Stomach (tissue), 9 donors: ENCODE data around the gene GP2. TPM values are rescaled to one million over a fixed set of nuclear protein-coding genes. Genes with fewer than 3 reads are reported as not detected.

Experiments used
- DNase-seq, 2 donors: peaks; one replicate each; pipeline versions ENCODE4 v3.0.0 to v3.0.0-alpha.2; 2013 to 2019
- H3K27ac ChIP-seq, 5 donors: fragments of 200-600 bp in 4 of 5; sonication (generic) in 4 of 5; one replicate each; pipeline ENCODE4 v1.5.1; 2013 to 2019; ENCODE audit warnings: mild to moderate bottlenecking in 1 of 5, moderate library complexity in 1 of 5
- H3K27me3 ChIP-seq, 3 donors: fragments of 200-600 bp; sonication (generic); one replicate each; pipeline ENCODE4 v1.5.1; 2017 to 2019; ENCODE audit warnings: mixed run types in 1 of 3
- H3K36me3 ChIP-seq, 4 donors: fragments of 200-600 bp; sonication (generic); 1 replicate in 3 of 4; 2 replicates in 1 of 4; pipeline ENCODE4 v1.5.1; 2016 to 2019
- H3K4me1 ChIP-seq, 4 donors: fragments of 200-600 bp; sonication (generic); one replicate each; pipeline ENCODE4 v1.5.1; 2016 to 2019
- H3K4me3 ChIP-seq, 4 donors: fragments of 200-600 bp; sonication (generic) in 3 of 4; one replicate each; pipeline ENCODE4 v1.5.1; 2016 to 2019; ENCODE audit warnings: mild to moderate bottlenecking in 1 of 4
- H3K9me3 ChIP-seq, 4 donors: fragments of 200-600 bp; sonication (generic); one replicate each; pipeline ENCODE4 v1.5.1; 2016 to 2019
- EP300 ChIP-seq: sonication (generic); formaldehyde crosslinking; IDR thresholded peaks from one replicate; pipeline ENCODE4 v1.6.1; 2017; ENCODE audit warnings: antibody characterized with exemption
- POLR2A ChIP-seq, 4 donors: fragments of 450-650 bp; IDR thresholded peaks; one replicate each; pipeline ENCODE4 v1.6.1; 2016; ENCODE audit warnings: antibody characterized with exemption in 4 of 4, control low read depth in 2 of 4, mild to moderate bottlenecking in 1 of 4, moderate library complexity in 1 of 4
- POLR2AphosphoS5 ChIP-seq, 3 donors: sonication (generic); formaldehyde crosslinking; IDR thresholded peaks; one replicate each; pipeline ENCODE4 v1.6.1; 2016; ENCODE audit warnings: antibody characterized with exemption in 3 of 3
- WGBS, 5 donors: extraction: QIAGEN DNeasy Blood & Tissue Kit in 3 of 5; methylation state at CpG; one replicate each; pipeline versions ENCODE4 v1.1.5 to v1.1.7; 2013 to 2018; 5-methylcytosine and 5-hydroxymethylcytosine counted together
- intact Hi-C: fragments of 100-400 bp; cut with DNase I; formaldehyde crosslinking; loops from one replicate; pipeline ENCODE4 v1.15.1; 2023; ENCODE audit warnings: low total_unique reads
- polyA plus RNA-seq, 3 donors: library from polyadenylated mRNA; stranded (reverse); fragments of 200-250 nt; gene quantifications; one replicate each; pipeline ENCODE4 v1.2.3, GENCODE V29; 2013
- total RNA-seq, 5 donors: library from RNA; depleted of rRNA; stranded (reverse); fragments of >200 nt; gene quantifications; one replicate each; pipeline versions ENCODE4 v1.1.0 to v1.2.3, GENCODE V29; 2014 to 2016
- TF ChIP-seq, protein P1 (sequence below), 7 experiments: fragments of 450-650 bp in 4 of 7; fragments of 200-600 bp in 3 of 7; sonication (generic) in 3 of 7; IDR thresholded peaks; one replicate each; pipeline ENCODE4 v1.5.1; 2016 to 2019; ENCODE audit warnings: antibody characterized with exemption in 7 of 7, control low read depth in 2 of 7, mild to moderate bottlenecking in 1 of 7
- donor health status: healthy with polysubstance abuse.
- donor health status: Bipolar disorder and iron deficiency.
- donor health status: healthy.

GP2 gene
- total and polyA plus RNA-seq, 8 donors: 0.55 to 53.3 (median 14.4) TPM

DNA sequence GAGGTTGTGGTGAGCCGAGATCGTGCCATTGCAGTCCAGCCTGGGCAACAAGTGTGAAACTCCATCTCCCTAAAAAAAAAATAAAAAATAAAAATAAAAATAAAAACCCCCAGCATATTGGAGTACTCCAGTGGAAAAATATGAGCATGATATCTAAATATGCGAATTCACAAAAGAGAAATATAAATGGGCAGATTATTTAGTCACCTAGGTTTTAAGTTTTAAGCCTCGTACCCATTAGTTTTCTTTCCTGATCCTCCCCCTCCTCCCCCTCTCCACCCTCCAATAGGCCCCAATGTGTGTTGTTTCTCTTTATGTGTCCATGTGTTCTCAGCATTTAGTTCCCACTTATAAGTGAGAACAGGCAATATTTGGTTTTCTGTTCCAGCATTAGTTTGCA is 62.3 kb downstream of the GP2 start:
- Histone ChIP-seq H3K27me3 (peaks cover 0 to 26% (median 0%) of the 10 kb centered on the region in 3 donors), H3K27ac (no peak overlapping the region), H3K4me3 (no peak overlapping the region), H3K36me3 (no peaks in the 10 kb centered on the region), H3K9me3 (no peaks in the 10 kb centered on the region), H3K4me1 (no peaks in the 10 kb centered on the region)
- intact Hi-C loops: no loop called here
- no peak for TF ChIP-seq EP300
- TF ChIP-seq, protein P1, sequence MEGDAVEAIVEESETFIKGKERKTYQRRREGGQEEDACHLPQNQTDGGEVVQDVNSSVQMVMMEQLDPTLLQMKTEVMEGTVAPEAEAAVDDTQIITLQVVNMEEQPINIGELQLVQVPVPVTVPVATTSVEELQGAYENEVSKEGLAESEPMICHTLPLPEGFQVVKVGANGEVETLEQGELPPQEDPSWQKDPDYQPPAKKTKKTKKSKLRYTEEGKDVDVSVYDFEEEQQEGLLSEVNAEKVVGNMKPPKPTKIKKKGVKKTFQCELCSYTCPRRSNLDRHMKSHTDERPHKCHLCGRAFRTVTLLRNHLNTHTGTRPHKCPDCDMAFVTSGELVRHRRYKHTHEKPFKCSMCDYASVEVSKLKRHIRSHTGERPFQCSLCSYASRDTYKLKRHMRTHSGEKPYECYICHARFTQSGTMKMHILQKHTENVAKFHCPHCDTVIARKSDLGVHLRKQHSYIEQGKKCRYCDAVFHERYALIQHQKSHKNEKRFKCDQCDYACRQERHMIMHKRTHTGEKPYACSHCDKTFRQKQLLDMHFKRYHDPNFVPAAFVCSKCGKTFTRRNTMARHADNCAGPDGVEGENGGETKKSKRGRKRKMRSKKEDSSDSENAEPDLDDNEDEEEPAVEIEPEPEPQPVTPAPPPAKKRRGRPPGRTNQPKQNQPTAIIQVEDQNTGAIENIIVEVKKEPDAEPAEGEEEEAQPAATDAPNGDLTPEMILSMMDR (IDR thresholded peaks at IDR 0.05): no peak
- no peak for TF ChIP-seq POLR2A (IDR thresholded peaks at IDR 0.05)
- TF ChIP-seq POLR2AphosphoS5 (IDR thresholded peaks at IDR 0.05): no peak
- DNase-seq: no peak
- 86 to 91% (median 91%) methylated on average over 4 of the region's 4 CpGs for WGBS, 5 donors

DNA sequence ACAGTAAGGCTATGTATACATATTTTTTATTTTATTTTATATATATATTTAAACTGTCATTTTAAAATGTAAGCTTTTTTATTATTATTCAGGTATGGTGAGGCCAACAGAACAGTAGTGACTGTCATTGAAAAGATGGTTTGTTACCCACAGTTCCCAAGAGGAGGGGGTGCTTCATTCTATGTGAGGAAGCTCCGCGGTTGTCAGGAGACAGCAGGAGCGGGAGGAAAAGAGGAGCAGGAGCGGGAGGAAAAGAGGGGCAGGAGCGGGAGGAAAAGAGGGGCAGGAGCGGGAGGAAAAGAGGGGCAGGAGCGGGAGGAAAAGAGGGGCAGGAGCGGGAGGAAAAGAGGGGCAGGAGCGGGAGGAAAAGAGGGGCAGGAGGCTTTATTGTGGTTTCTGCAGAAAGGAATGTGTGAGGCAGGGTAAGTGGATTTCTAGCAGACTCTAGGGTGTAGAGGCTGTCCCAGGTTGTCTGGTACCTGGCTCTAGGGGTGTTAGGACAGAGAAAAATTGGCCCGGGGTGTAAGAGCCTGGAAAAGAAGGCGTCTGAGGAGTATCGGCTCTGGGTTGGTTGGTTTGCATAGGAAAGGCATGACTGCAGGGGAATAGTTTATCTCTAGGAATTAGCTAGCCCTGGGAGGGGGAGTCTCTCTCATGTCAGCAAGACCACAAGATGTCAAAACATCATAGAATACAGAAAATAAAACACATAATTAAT is 64.0 kb downstream of the GP2 start:
- TF ChIP-seq POLR2AphosphoS5 (IDR thresholded peaks at IDR 0.05) (no peak), EP300 (no peak), POLR2A (IDR thresholded peaks at IDR 0.05) (no peak)
- TF ChIP-seq, protein P1 (IDR thresholded peaks at IDR 0.05): no peak
- Histone ChIP-seq H3K9me3 (peaks cover 0 to 5% (median 0%) of the 10 kb centered on the region in 4 donors), H3K4me3 (no peak overlapping the region), H3K4me1 (no peaks in the 10 kb centered on the region), H3K27ac (no peak overlapping the region), H3K27me3 (peaks cover 0 to 30% (median 0%) of the 10 kb centered on the region in 3 donors), H3K36me3 (no peaks in the 10 kb centered on the region)
- 70 to 78% (median 73%) methylated on average over 12 of the region's 12 CpGs for WGBS, 5 donors
- no peak for DNase-seq
- intact Hi-C loops: no loop called here

DNA sequence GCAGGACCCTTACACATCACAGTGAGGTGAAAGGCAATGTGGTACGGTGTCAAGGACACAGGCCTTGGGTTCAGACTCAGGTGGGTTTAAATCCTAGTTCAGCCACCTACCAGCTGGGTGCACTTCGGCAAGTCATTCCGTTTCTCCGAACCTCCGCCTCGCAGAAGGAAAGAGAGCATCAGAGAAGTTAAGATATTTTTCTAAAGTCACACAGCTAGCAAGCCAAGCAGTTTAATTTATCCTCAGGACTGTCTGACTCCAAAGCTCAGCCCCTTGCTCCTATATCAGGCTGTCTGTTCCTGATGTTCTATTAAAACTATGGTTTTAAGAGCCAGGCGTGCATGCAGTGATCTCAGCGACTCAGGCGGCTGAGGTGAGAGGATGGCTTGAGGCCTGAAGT is 65.1 kb downstream of the GP2 start:
- Histone ChIP-seq H3K27ac (no peak overlapping the region), H3K27me3 (peaks cover 0 to 30% (median 0%) of the 10 kb centered on the region in 3 donors), H3K9me3 (peaks cover 0 to 5% (median 0%) of the 10 kb centered on the region in 4 donors), H3K36me3 (no peaks in the 10 kb centered on the region), H3K4me3 (no peak overlapping the region), H3K4me1 (no peaks in the 10 kb centered on the region)
- intact Hi-C loops: no loop called here
- no peak for DNase-seq
- WGBS, 5 donors: 90 to 94% (median 92%) methylated on average over 9 of the region's 9 CpGs
- TF ChIP-seq POLR2A (IDR thresholded peaks at IDR 0.05) (no peak), EP300 (no peak), POLR2AphosphoS5 (IDR thresholded peaks at IDR 0.05) (no peak)
- TF ChIP-seq, protein P1 (IDR thresholded peaks at IDR 0.05): no peak

DNA sequence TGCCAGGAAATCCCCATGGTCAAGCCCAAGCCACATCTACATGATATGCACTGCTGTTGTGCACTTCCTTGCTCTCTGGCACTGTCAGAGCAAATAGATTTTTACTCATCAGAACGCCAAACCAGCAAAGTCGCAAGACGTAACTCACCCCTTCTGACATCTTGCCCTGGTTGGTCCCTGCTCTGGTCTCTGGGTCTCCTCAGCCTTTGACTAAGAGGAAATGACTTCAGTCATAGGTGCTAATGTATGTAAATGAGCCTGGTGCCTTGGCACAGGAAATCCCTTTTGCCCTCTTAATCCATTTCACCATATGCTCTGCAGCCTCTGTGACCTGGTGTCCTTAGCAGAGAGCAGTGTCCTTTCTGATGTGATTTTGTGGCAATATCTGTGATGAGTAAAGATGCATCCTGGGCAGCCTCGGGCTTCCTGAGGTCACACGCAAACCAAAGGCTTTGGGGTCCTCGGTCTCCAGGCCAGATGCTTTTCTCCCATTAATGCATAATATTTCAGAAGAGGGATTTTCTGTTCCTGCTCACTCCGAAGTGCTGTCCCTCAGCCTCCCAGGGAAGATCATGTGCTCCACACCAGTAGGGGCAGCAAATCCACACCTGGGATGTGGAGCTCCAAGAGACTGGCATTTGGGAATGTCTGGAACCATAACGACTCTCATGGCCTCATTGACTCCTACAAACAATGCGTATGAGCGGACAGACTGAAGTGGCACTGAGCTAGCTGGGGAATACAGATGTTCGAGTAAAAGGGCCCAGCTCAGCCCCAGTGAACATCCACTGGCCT is 66.9 kb downstream of the GP2 start:
- no peak for DNase-seq
- 74 to 88% (median 79%) methylated on average over 11 of the region's 11 CpGs for WGBS, 5 donors

More for the DNA sequence above, 66.9 kb downstream of the GP2 start:
- TF ChIP-seq, protein P1 (IDR thresholded peaks at IDR 0.05): no peak
- no peak for TF ChIP-seq POLR2A (IDR thresholded peaks at IDR 0.05)
- no peak overlapping the region for H3K27ac ChIP-seq
- peaks cover 0 to 30% (median 0%) of the 10 kb centered on the region in 3 donors for H3K27me3 ChIP-seq
- H3K4me1 ChIP-seq: no peaks in the 10 kb centered on the region
- intact Hi-C loops: no loop called here
- no peaks in the 10 kb centered on the region for H3K36me3 ChIP-seq
- H3K9me3 ChIP-seq: peaks cover 0 to 5% (median 0%) of the 10 kb centered on the region in 4 donors
- H3K4me3 ChIP-seq: no peak overlapping the region

Other genes with a start within 250 kb of the GP2 start
- 1 to 10 TPM in 2 of 5 donors, under 1 TPM in 1, not detected in 2; 0.45 to 3.0 (median 1.3) TPM for gene UMOD, start 25.2 kb upstream of the GP2 start, total RNA-seq
- under 1 TPM in 2 of 3 donors, not detected in 1; 0.25 to 0.53 TPM for gene UMOD, start 25.2 kb upstream of the GP2 start, polyA plus RNA-seq
- gene PDILT, start 77.2 kb upstream of the GP2 start, total RNA-seq: 10 to 100 TPM in 2 of 5 donors, 1 to 10 TPM in 1, under 1 TPM in 1, not detected in 1; 0.37 to 34.8 (median 12.7) TPM
- 100 to 1,000 TPM in 2 of 3 donors, 10 to 100 TPM in 1; 72.7 to 150 (median 110) TPM for gene PDILT, start 77.2 kb upstream of the GP2 start, polyA plus RNA-seq
- 1 to 10 TPM in 3 of 5 donors, not detected in 2; 1.1 to 4.6 (median 1.8) TPM for gene ACSM5, start 82.0 kb upstream of the GP2 start, total RNA-seq
- 1 to 10 TPM; 1.5 to 3.5 (median 2.8) TPM for gene ACSM5, start 82.0 kb upstream of the GP2 start, polyA plus RNA-seq
- gene ACSM2A, start 124.0 kb upstream of the GP2 start, total RNA-seq: not detected
- under 1 TPM in 1 of 3 donors, not detected in 2; 0.08 TPM for gene ACSM2A, start 124.0 kb upstream of the GP2 start, polyA plus RNA-seq
- gene ACSM2B, start 248.9 kb upstream of the GP2 start, total RNA-seq: 1 to 10 TPM in 1 of 5 donors, not detected in 4; 1.8 TPM
- gene ACSM2B, start 248.9 kb upstream of the GP2 start, polyA plus RNA-seq: under 1 TPM in 1 of 3 donors, not detected in 2; 0.20 TPM